Fibroblast of gingiva (primary cell): ENCODE results near the gene PTPRCAP.

ENCODE experiments used
- DNase-seq: peaks from one replicate; pipeline ENCODE4 v3.0.0-alpha.2; 2011; ENCODE audit warnings: low read depth

PTPRCAP gene

DNA sequence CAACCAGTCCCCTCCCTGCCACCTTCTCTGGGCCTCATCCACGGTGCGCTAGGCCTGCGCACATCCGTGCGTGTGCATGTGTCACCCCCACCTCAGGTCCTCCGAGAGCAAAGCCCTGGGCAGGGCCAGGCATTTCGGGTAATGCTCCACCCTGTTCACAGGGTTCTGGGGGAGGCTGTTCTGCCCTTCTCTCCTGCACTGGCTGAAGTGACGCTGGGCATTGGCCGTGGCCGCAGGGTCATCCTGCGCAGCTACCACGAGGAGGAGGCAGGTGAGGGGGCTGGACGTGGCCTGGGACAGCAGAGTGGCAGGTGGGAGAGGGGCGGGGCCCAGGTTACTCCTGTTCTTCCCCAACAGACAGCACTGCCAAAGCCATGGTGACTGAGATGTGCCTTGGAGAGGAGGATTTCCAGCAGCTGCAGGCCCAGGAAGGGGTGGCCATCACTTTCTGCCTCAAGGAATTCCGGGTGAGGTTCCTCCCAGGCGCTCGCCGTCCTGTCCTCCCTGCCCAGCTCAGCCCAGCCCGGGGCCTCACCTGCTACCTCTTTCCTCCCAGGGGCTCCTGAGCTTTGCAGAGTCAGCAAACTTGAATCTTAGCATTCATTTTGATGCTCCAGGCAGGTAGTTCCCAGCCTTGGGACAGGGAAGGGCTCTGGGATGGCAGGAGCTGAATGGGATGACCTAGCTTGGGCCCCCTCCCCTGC lies 41.8 kb downstream of the PTPRCAP start:
- no peak for DNase-seq

DNA sequence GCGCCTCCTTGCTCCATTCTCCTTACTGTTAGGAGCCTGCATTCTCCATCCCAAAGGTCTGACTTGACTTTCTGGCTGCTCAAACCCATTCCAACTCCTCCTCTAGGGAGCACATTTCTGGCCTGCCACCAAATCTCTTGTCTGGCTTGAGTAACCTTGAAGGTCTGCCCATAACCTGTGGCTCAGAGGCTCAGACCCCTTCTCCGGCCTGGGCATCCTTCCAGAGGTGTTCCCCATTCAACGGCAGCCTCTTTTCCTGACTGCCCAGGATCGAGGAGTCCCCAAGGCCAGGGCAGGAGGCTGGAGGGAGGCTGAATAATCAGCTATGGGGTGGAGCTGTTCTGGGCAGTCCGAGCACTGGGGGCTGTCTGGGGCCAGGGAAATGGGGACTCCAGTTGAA lies 43.5 kb downstream of the PTPRCAP start:
- DNase-seq: no peak

DNA sequence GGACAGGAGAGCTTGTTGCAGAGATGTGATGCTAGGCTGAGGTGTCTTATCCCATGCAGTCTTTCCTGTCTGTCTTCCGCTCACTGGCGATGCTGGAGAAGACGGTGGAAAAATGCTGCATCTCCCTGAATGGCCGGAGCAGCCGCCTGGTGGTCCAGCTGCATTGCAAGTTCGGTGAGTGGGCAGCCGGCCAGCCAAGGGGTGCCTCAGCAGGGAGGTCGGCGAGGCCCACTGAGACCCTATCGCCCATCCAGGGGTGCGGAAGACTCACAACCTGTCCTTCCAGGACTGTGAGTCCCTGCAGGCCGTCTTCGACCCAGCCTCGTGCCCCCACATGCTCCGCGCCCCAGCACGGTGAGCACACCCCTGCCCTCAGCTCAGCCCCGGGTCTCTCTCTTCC lies 44.0 kb downstream of the PTPRCAP start:
- DNase-seq: no peak

DNA sequence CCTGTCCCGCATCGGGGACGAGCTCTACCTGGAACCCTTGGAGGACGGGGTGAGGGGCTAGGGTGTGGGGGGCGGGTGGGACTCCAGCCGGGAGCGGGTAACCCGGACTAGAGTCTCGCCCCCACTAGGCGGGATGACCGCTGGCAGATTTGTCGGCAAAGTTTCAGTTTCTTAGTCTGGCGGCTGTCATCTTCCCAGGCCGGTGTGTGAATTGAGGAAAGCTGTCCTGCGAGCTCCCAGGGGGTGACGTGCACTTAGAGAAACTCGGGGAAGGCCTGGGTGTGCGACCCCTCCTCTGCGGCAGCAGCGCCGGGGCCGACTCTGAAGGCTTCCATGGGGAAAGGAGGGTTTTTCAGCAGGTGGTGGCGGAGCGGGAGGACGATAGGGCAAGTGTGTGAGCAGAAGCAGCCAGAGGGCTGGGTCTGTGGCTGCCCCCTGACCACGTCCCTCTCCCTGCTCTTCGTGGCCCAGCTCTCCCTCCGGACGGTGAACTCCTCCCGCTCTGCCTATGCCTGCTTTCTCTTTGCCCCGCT lies 45.2 kb downstream of the PTPRCAP start:
- DNase-seq: no peak

DNA sequence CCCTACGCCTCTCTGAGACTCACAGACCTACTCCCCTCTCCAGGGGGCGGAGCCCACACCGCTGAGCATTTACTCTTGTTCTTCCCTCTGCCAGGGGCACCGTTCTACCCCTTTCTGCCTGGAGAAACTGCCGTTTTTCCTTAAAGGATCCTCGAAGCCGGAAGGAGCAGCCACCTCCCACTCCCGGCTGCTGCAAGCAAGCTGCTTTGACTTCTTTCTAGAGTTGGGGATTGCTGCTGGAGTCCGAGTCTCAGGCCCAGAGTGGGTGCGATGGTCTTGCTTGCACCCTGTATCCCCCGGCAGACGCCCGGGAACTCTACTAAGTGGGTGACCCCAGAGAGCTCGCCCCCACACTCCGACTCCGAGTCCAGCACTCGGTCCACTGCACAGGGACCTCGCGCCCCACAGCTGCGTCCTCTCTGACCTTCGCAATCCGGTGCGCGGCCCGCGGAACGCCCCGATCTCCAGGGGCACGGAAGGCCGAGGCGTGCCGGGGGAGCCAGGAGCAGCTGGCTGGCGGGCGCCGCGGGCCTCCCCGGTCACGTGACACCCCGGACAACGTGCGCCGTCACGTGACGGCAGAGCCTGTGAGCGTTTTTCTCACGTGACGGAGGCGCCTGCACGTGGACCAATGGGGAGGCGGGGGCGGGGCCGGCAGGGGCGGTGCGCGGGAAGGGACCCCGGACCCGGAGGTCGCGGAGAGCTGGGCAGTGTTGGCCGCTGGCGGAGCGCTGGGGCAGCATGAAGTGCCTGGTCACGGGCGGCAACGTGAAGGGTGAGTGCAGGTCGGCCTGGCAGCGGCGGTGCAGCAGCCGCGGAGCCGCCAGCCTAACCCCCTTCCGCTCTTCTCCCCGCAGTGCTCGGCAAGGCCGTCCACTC lies 45.9 kb downstream of the PTPRCAP start, which contains the start of gene RAD9A:
Gene RAD9A, plus strand, starts transcription at position 683 of the 879 bp plus-strand sequence. Its CDS starts 59 bp downstream, at position 742.
- DNase-seq: peak; percentile 90

DNA sequence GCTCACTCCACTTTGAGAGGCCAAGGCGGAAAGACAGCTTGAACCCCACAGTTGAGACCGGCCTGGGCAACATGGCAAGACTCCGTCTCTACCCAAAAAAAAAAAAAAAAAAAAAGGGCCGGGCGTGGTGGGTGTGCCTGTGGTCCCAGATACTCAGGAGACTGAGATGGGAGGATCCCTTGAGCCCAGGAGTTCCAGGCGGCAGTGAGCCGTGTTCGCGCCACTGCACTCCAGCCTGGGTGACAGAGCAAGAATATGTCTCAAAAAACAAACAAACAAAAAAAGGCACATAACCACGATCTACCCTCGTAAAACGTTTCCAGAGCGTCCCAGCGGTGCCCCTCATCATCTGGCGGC lies 46.6 kb downstream of the PTPRCAP start:
- DNase-seq: no peak

DNA sequence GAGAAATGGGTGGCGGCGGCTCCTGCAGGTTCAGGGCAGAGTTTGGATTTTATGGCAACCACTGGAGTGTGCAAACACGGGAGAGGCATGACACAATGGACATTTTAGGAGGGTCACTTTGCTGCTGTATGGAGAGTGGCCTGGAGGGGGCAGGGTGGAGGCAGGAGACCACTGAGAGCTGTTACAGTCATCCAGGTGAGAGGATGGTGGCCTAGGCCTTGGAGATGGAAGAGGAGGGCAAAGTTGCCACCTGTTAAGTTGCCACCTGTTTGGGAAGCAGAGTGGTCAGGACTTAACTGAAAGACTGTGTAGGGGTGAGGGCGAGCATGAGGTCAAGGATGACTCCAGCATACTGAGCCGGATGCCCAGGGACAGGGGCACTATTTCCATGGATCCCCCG lies 48.0 kb downstream of the PTPRCAP start:
- DNase-seq: no peak

DNA sequence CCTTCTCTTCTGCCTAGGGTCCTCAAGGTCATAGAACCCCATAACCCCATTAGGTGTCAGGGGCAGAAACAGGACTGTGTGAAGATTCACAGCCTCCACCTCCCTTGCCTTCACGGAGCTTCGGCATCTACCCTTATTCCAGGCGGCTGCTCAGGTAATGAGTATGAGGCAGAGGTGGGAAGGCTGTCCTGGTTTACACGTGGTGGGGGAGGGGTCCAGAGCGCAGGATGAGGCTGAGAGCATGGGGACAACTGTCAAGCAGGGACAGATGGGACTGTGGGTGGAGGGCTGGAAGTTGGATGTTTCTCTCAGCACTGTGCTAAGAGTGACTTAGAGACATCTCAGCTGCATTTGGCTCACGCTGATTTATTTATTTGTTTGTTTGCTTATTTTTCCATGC lies 50.0 kb downstream of the PTPRCAP start:
- no peak for DNase-seq

DNA sequence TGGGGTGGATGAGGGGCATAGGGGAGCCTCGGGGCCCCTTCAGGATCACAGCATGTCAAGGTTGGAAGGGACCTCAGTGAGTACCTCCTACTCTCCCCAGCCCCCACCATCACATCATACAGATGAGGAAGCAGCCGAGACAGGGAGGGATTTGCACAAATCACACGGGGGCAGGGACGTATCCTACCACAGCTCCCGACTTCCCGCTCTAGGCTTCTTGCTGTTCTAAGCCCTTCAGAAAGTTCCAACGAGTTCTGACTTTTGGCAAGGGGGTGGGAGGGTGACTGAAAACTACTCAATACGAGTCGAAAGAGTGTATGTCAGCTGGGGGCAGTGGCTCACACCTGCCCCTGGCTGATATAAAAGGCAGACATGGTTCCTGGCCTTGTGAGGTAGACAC lies 50.4 kb downstream of the PTPRCAP start:
- DNase-seq: no peak
